ENCODE results near the gene PDE6A.

The PDE6A gene

GRCh38 chr5:149940941-149941644 lies 3.5 kb downstream of the PDE6A start:
- H3K4me3 ChIP-seq (replicated peaks; ENCODE audit: insufficient read depth, low read length), result no peak overlapping the region
- no peak for TF ChIP-seq REST (IDR thresholded peaks at IDR 0.05; ENCODE audit: insufficient replicate concordance, low read depth)
- TF ChIP-seq CTCF (IDR thresholded peaks at IDR 0.05; ENCODE audit: insufficient read depth, low read length), result no peak
- no peak for TF ChIP-seq GABPA (IDR thresholded peaks at IDR 0.05; ENCODE audit: low read depth)
- TF ChIP-seq SPI1 (IDR thresholded peaks at IDR 0.05; ENCODE audit: borderline replicate concordance, low read depth), result no peak
- no peak for TF ChIP-seq POLR2AphosphoS5 (IDR thresholded peaks at IDR 0.05; ENCODE audit: low read depth)
- H3K27me3 ChIP-seq (ENCODE audit: insufficient read depth, poor library complexity, severe bottlenecking), result no peaks in the 10 kb centered on the region
- no peak for DNase-seq (ENCODE audit: low read depth in 1 of 2, low spot score in 1 of 2)
- H3K27ac ChIP-seq (replicated peaks), result peak overlapping the region; percentile 96

- peak overlapping the region; percentile 96 for H3K27ac ChIP-seq (replicated peaks)
- H3K27me3 ChIP-seq (ENCODE audit: insufficient read depth, poor library complexity, severe bottlenecking), result no peaks in the 10 kb centered on the region
- DNase-seq (ENCODE audit: low read depth in 1 of 2, low spot score in 1 of 2), result peak; percentile 82 to 89
- H3K4me3 ChIP-seq (replicated peaks; ENCODE audit: insufficient read depth, low read length), result no peak overlapping the region
- peak; percentile 52 for TF ChIP-seq POLR2AphosphoS5 (IDR thresholded peaks at IDR 0.05; ENCODE audit: low read depth)
- TF ChIP-seq GABPA (IDR thresholded peaks at IDR 0.05; ENCODE audit: low read depth), result no peak
- peak; percentile 24; the same call in 1 of the 2 replicates for TF ChIP-seq SPI1 (IDR thresholded peaks at IDR 0.05; ENCODE audit: borderline replicate concordance, low read depth)
- TF ChIP-seq REST (IDR thresholded peaks at IDR 0.05; ENCODE audit: insufficient replicate concordance, low read depth), result peak; percentile 8
These were observed 4.5 kb downstream of the PDE6A start for GRCh38 chr5:149940077-149940574.

- Histone ChIP-seq H3K4me3 (replicated peaks; ENCODE audit: insufficient read depth, low read length) (no peak overlapping the region), H3K27me3 (ENCODE audit: insufficient read depth, poor library complexity, severe bottlenecking) (no peaks in the 10 kb centered on the region), H3K27ac (replicated peaks) (peak overlapping the region; percentile 96)
- TF ChIP-seq SPI1 (IDR thresholded peaks at IDR 0.05; ENCODE audit: borderline replicate concordance, low read depth) (no peak), REST (IDR thresholded peaks at IDR 0.05; ENCODE audit: insufficient replicate concordance, low read depth) (no peak)
- peak in 1 of 2 experiments; percentile 39 for DNase-seq (ENCODE audit: low read depth in 1 of 2, low spot score in 1 of 2)
These were observed 5.0 kb downstream of the PDE6A start for GRCh38 chr5:149939546-149939945.

GRCh38 chr5:149938791-149939358 lies 5.7 kb downstream of the PDE6A start:
- H3K4me3 ChIP-seq (replicated peaks; ENCODE audit: insufficient read depth, low read length), result no peak overlapping the region
- peak overlapping the region; percentile 96 for H3K27ac ChIP-seq (replicated peaks)
- DNase-seq (ENCODE audit: low read depth in 1 of 2, low spot score in 1 of 2), result peak; percentile 86 to 91
- TF ChIP-seq GABPA (IDR thresholded peaks at IDR 0.05; ENCODE audit: low read depth), result no peak
- no peak for TF ChIP-seq CTCF (IDR thresholded peaks at IDR 0.05; ENCODE audit: insufficient read depth, low read length)
- peak; percentile 2 for TF ChIP-seq REST (IDR thresholded peaks at IDR 0.05; ENCODE audit: insufficient replicate concordance, low read depth)
- peak; percentile 77 for TF ChIP-seq POLR2AphosphoS5 (IDR thresholded peaks at IDR 0.05; ENCODE audit: low read depth)
- no peak for TF ChIP-seq SPI1 (IDR thresholded peaks at IDR 0.05; ENCODE audit: borderline replicate concordance, low read depth)
- H3K27me3 ChIP-seq (ENCODE audit: insufficient read depth, poor library complexity, severe bottlenecking), result no peaks in the 10 kb centered on the region

Measured in HL-60 (cell line).